Keratinocyte (primary cell): ENCODE results near the gene ANKRD42. TPM values are rescaled to one million over a fixed set of nuclear protein-coding genes. Genes with fewer than 3 reads are reported as not detected.

ENCODE experiments used
- DNase-seq: peaks from one replicate; pipeline ENCODE4 v3.0.0-alpha.2; 2011; ENCODE audit warnings: low read depth, missing footprints, low spot score
- FAIRE-seq: peaks from 2 replicates; lab custom pipeline; 2011; peaks lifted over from hg19 to GRCh38; lab: Jason Lieb, UNC
- H2AFZ ChIP-seq: 2 replicates; pipeline ENCODE4 v1.6.0; 2012; ENCODE audit warnings: low read length, control low read depth, inconsistent platforms; ENCODE audit not compliant: control insufficient read depth
- H3K27ac ChIP-seq: 2 replicates; pipeline ENCODE4 v1.5.1; 2011; ENCODE audit warnings: low read length; ENCODE audit not compliant: control insufficient read depth, insufficient read depth
- H3K27me3 ChIP-seq: 3 replicates; pipeline ENCODE4 v1.6.0; 2011; ENCODE audit warnings: low read length; ENCODE audit not compliant: control insufficient read depth, insufficient read depth; ENCODE audit errors: extremely low read depth
- H3K36me3 ChIP-seq, 2 experiments: 2 replicates in 1 of 2; 3 replicates in 1 of 2; pipeline ENCODE4 v1.5.1; 2011; ENCODE audit warnings: low read length in 2 of 2, mild to moderate bottlenecking in 1 of 2; ENCODE audit not compliant: control insufficient read depth in 2 of 2, insufficient read depth in 2 of 2; ENCODE audit errors: extremely low read depth in 1 of 2
- H3K4me1 ChIP-seq: 3 replicates; pipeline ENCODE4 v1.5.1; 2011; ENCODE audit warnings: low read length; ENCODE audit not compliant: control insufficient read depth, insufficient read depth; ENCODE audit errors: extremely low read depth
- H3K4me2 ChIP-seq: 3 replicates; pipeline ENCODE4 v1.6.0; 2011; ENCODE audit warnings: low read depth, low read length; ENCODE audit not compliant: control insufficient read depth, insufficient read depth; ENCODE audit errors: extremely low read depth
- H3K4me3 ChIP-seq, 3 experiments: fragments of 200-600 bp in 1 of 3; sonication (generic) in 1 of 3; 2 replicates in 2 of 3; 3 replicates in 1 of 3; pipeline ENCODE4 v1.5.1; 2011 to 2016; ENCODE audit warnings: low read length in 3 of 3, mild to moderate bottlenecking in 3 of 3, control low read depth in 2 of 3, inconsistent platforms in 1 of 3, low read depth in 1 of 3, mixed read lengths in 1 of 3, mixed run types in 1 of 3, moderate library complexity in 1 of 3; ENCODE audit not compliant: control insufficient read depth in 2 of 3, insufficient read depth in 2 of 3; ENCODE audit errors: extremely low read depth in 1 of 3
- H3K79me2 ChIP-seq: 2 replicates; pipeline ENCODE4 v1.6.0; 2012; ENCODE audit warnings: low read length; ENCODE audit not compliant: control insufficient read depth, insufficient read depth
- H3K9ac ChIP-seq: 3 replicates; pipeline ENCODE4 v1.6.0; 2011; ENCODE audit warnings: low read length; ENCODE audit not compliant: control insufficient read depth, insufficient read depth; ENCODE audit errors: extremely low read depth
- H3K9me1 ChIP-seq: 3 replicates; pipeline ENCODE4 v1.6.0; 2011; ENCODE audit warnings: low read length; ENCODE audit not compliant: control insufficient read depth, insufficient read depth; ENCODE audit errors: extremely low read depth
- H3K9me3 ChIP-seq: 2 replicates; pipeline ENCODE4 v1.5.1; 2012; ENCODE audit warnings: low read depth, low read length; ENCODE audit not compliant: control insufficient read depth
- H4K20me1 ChIP-seq: 3 replicates; pipeline ENCODE4 v1.6.0; 2011; ENCODE audit warnings: low read length; ENCODE audit not compliant: control insufficient read depth, insufficient read depth; ENCODE audit errors: extremely low read depth
- EZH2 ChIP-seq: IDR thresholded peaks from one replicate; pipeline ENCODE4 v1.6.1; 2012; ENCODE audit warnings: inconsistent platforms, mild to moderate bottlenecking, low read length, moderate library complexity
- dilution Hi-C: fragments of 300-500 bp; cut with MboI; formaldehyde crosslinking; loops from one replicate; pipeline ENCODE4 v1.7.0; 2020; ENCODE audit warnings: low sequenced_read_pairs; ENCODE audit not compliant: extremely low pct_ligation_motif_present
- polyA plus RNA-seq, 5 experiments: library from polyadenylated mRNA; depleted of rRNA in 3 of 5; stranded (reverse) in 3 of 5; stranded (forward) in 1 of 5; unstranded in 1 of 5; fragments of >200 nt; gene quantifications; 1 replicate in 1 of 5; 2 replicates in 3 of 5; 3 replicates in 1 of 5; pipeline versions ENCODE4 v1.2.1 to v1.2.3, GENCODE V29; 2011 to 2012; ENCODE audit warnings: missing spikeins in 2 of 5, low read depth in 1 of 5, low replicate concordance in 1 of 5
- TF ChIP-seq, protein P1 (sequence below), 3 experiments: IDR thresholded peaks in 1 of 3; conservative IDR thresholded peaks in 1 of 3; optimal IDR thresholded peaks in 1 of 3; 2 replicates in 2 of 3; 3 replicates in 1 of 3; pipeline versions ENCODE3 to v1.5.1; 2011; ENCODE audit warnings: low read length in 3 of 3, mild to moderate bottlenecking in 3 of 3, moderate library complexity in 2 of 3, control low read depth in 1 of 3, inconsistent platforms in 1 of 3; ENCODE audit not compliant: insufficient read depth in 2 of 3; ENCODE audit errors: extremely low read depth in 1 of 3

Gene ANKRD42
- polyA plus RNA-seq, 1 donor (not counting 4 experiments of a cell fraction or from before 2014, with no cell fraction given): 11.0 TPM

DNA sequence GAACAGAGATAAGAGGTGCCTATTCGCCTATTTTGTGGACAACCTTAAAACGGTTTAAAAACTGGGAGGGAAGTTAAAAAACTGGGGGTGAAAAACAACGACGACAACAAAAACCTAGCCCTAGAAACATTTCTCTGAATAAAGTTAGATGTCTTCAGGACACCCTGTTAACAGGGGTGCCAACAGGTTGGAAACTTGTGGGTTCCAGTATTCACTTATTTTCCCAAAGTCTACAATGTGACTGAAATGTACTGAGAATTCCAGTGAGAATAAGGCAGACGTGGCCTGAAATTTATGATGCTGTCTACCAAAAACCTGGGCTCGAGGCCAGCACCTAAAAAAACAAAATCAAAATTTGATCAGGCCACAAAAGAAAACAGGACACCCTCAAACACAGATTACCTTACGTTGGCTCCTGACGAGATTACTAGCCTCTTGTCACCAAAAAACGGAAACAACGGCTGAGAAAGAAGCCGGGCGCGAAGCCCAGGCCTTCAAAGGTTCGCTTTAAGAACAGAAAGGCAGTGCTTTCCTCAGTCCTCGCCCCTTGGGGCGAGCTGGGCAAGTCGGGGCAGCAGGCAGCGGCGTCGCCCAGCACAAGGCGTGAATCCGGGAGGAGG is 91.7 kb downstream of the ANKRD42 start:
- dilution Hi-C loops: no loop called here
- TF ChIP-seq EZH2: no peak
- TF ChIP-seq, protein P1, sequence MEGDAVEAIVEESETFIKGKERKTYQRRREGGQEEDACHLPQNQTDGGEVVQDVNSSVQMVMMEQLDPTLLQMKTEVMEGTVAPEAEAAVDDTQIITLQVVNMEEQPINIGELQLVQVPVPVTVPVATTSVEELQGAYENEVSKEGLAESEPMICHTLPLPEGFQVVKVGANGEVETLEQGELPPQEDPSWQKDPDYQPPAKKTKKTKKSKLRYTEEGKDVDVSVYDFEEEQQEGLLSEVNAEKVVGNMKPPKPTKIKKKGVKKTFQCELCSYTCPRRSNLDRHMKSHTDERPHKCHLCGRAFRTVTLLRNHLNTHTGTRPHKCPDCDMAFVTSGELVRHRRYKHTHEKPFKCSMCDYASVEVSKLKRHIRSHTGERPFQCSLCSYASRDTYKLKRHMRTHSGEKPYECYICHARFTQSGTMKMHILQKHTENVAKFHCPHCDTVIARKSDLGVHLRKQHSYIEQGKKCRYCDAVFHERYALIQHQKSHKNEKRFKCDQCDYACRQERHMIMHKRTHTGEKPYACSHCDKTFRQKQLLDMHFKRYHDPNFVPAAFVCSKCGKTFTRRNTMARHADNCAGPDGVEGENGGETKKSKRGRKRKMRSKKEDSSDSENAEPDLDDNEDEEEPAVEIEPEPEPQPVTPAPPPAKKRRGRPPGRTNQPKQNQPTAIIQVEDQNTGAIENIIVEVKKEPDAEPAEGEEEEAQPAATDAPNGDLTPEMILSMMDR (optimal IDR thresholded peaks at IDR 0.05 in 1 of 3, IDR thresholded peaks at IDR 0.05 in 1 of 3, conservative IDR thresholded peaks at IDR 0.05 in 1 of 3; ENCODE audit: extremely low read depth in 1 of 3, insufficient read depth in 2 of 3, low read length in 3 of 3): no peak
- FAIRE-seq (peak; percentile 49), DNase-seq (no peak)
- Histone ChIP-seq H2AFZ (peak overlapping the region; percentile 45), H3K4me1 (peaks cover 12% of the 10 kb centered on the region), H3K9me3 (no peaks in the 10 kb centered on the region), H3K4me3 (peak overlapping the region; percentile 52 to 93 (median 74)), H3K4me2 (peak overlapping the region; percentile 99), H3K9me1 (no peaks in the 10 kb centered on the region), H3K27me3 (no peaks in the 10 kb centered on the region), H3K27ac (peak overlapping the region; percentile 96), H4K20me1 (no peaks in the 10 kb centered on the region), H3K9ac (peak overlapping the region; percentile 94), H3K36me3 (no peaks in the 10 kb centered on the region), H3K79me2 (peaks cover 37% of the 10 kb centered on the region)

DNA sequence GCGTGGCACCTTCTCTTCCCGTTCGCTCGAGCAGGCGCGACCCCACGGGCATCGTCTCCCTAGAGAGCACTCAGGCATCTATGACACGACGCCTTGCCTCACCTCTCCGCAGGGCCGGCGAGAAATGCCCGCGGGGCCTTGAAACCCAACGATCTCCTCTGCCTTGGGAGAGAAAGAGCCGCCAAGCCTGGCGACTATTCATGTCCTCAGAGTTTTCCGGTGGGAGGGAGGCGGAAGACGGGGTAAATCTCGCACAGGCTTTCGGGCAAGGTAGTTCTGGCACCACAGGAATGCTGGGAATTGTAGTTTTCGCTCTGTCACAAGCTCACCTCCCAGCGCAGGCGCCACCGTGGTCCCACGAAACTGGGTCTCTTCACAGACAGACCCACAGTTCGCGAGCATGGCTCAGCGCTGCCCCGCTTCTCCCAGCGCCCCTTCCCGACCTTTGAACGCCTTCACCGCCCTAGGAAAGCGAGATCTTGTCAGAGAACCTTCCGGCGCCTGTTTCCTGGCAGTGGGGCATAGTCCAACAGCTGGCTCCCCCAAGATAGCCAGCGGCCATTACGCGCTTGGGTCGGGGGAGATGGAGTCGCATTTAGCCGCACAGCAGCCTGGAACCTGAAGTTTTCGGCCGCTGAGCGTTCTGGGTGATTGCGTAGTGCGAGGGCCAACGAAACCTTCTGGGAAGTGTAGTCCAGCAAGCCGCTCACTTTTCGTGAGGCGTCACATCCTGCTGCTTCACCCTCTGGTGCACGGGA is 92.4 kb downstream of the ANKRD42 start, which contains the start of gene CCDC90B:
TSS of gene CCDC90B (minus strand) at position 597 of the 758 bp plus-strand sequence. CDS start at position 202, 395 bp downstream.
- peak within 1 kb of the TSS; percentile 52 to 93 (median 74) for H3K4me3 ChIP-seq
- H3K9ac ChIP-seq: peak within 1 kb of the TSS; percentile 94
- H3K4me1 ChIP-seq: peaks cover 12% of the 10 kb centered on the region
- H4K20me1 ChIP-seq: no peaks in the 10 kb centered on the region
- TF ChIP-seq, protein P1 (optimal IDR thresholded peaks at IDR 0.05 in 1 of 3, IDR thresholded peaks at IDR 0.05 in 1 of 3, conservative IDR thresholded peaks at IDR 0.05 in 1 of 3; ENCODE audit: extremely low read depth in 1 of 3, insufficient read depth in 2 of 3, low read length in 3 of 3): peak in 2 of 3 experiments; percentile 64 to 82
- no peak for TF ChIP-seq EZH2
- H3K27me3 ChIP-seq: no peaks in the 10 kb centered on the region
- FAIRE-seq: peak; percentile 85
- H3K36me3 ChIP-seq: no peaks in the 10 kb centered on the region
- peak within 1 kb of the TSS; percentile 96 for H3K27ac ChIP-seq
- H3K9me1 ChIP-seq: no peaks in the 10 kb centered on the region
- DNase-seq: peak; percentile 78
- dilution Hi-C loops: no loop called here
- no peaks in the 10 kb centered on the region for H3K9me3 ChIP-seq
- peak within 1 kb of the TSS; percentile 98 for H2AFZ ChIP-seq
- H3K4me2 ChIP-seq: peak within 1 kb of the TSS; percentile 99
- peaks cover 33% of the 10 kb centered on the region for H3K79me2 ChIP-seq
